Measurements from ENCODE around the gene RELN. TPM values are rescaled to one million over a fixed set of nuclear protein-coding genes. Genes with fewer than 3 reads are reported as not detected.

Gene RELN
- total and polyA plus RNA-seq, 10 of the 15 experiments (the other 5 are each of a cell fraction or from before 2014, with no cell fraction given) = 0.11 to 0.21 TPM; not detected in 8

DNA sequence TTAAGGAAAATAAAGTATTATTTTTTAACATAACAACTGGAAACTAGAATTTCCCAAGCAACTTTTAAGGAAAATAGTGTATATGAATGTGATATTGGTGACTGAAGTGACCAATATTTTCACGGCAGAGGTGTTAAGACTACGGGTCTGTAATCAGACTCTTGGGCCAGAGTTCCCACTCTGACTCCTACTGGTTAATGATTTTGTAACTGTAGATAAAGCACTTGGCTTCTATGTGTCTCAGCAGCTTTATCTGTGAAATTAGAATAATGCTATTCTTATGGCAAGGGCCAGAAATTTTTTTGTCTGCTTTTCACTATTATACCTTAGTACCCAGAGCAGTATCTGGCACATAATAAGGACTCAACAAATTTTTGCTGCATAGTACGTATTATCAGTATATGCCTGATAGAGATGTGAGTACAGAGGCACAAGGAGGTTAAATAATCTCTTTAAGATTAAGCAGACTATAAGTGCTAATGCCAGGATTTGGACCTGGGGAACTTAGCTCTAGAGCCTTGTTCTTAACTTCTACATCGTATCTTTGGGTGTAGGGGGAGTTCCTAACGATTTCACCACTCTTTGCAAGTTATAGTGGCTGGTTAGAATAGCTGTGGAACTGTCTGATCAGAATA lies 357.3 kb downstream of the RELN start:
- ChIA-PET SMC1A (ENCODE audit: uncharacterized antibody, unreplicated experiment) (no interaction called here), RAD21 (ENCODE audit: unreplicated experiment) (no interaction called here), CTCF (no interaction called here), POLR2A (no interaction called here)
- H3K36me3 ChIP-seq (ENCODE audit: control insufficient read depth in 2 of 2, insufficient read depth in 2 of 2, low read length in 1 of 2) = no peaks in the 10 kb centered on the region
- H3K9ac ChIP-seq (ENCODE audit: control insufficient read depth, insufficient read depth, low read length) = no peak overlapping the region
- ATAC-seq (no peak), FAIRE-seq (no peak), DNase-seq (ENCODE audit: low read depth, low spot score) (no peak)
- 16% methylated on average over 5 of the region's 5 CpGs for WGBS (ENCODE audit: insufficient coverage, insufficient replicate concordance, low lambda C conversion rate, missing lambda C conversion rate)
- no peak overlapping the region for H3K27ac ChIP-seq (ENCODE audit: control insufficient read depth, insufficient read depth)
- in situ Hi-C loops (cut with MboI) (no loop called here), intact Hi-C loops (cut with micrococcal nuclease; ENCODE audit: unreplicated experiment) (no loop called here)
- no peaks in the 10 kb centered on the region for H3K9me3 ChIP-seq (replicated peaks; ENCODE audit: control insufficient read depth, insufficient read depth, low read length)
- H2AFZ ChIP-seq (ENCODE audit: control insufficient read depth, low read depth, low read length) = no peak overlapping the region
- H4K20me1 ChIP-seq (ENCODE audit: control insufficient read depth, insufficient read depth) = no peaks in the 10 kb centered on the region
- no peak overlapping the region for H3K4me2 ChIP-seq (ENCODE audit: control insufficient read depth, insufficient read depth)
- no peaks in the 10 kb centered on the region for H3K4me1 ChIP-seq (ENCODE audit: control insufficient read depth, insufficient read depth, low read length)
- no peaks in the 10 kb centered on the region for H3K79me2 ChIP-seq (ENCODE audit: control insufficient read depth, insufficient read depth, low read length)
- H3K4me3 ChIP-seq = no peak overlapping the region
- BruUV-seq (replicated peaks) = no TSS peak
- H3K27me3 ChIP-seq (replicated peaks in 1 of 2; ENCODE audit: control insufficient read depth in 2 of 2, insufficient read depth in 2 of 2, low read length in 1 of 2) = no peaks in the 10 kb centered on the region; a peak in 1 of 4 replicates
- TF ChIP-seq ETV6 (conservative IDR thresholded peaks at IDR 0.05 in 1 of 2, IDR thresholded peaks at IDR 0.05 in 1 of 2; ENCODE audit: borderline replicate concordance in 1 of 2, low read depth in 1 of 2) = no peak
- TF ChIP-seq EZH2 (IDR thresholded peaks at IDR 0.05; ENCODE audit: borderline replicate concordance, control insufficient read depth, low read depth, low read length) = no peak
- TF ChIP-seq, protein P1, sequence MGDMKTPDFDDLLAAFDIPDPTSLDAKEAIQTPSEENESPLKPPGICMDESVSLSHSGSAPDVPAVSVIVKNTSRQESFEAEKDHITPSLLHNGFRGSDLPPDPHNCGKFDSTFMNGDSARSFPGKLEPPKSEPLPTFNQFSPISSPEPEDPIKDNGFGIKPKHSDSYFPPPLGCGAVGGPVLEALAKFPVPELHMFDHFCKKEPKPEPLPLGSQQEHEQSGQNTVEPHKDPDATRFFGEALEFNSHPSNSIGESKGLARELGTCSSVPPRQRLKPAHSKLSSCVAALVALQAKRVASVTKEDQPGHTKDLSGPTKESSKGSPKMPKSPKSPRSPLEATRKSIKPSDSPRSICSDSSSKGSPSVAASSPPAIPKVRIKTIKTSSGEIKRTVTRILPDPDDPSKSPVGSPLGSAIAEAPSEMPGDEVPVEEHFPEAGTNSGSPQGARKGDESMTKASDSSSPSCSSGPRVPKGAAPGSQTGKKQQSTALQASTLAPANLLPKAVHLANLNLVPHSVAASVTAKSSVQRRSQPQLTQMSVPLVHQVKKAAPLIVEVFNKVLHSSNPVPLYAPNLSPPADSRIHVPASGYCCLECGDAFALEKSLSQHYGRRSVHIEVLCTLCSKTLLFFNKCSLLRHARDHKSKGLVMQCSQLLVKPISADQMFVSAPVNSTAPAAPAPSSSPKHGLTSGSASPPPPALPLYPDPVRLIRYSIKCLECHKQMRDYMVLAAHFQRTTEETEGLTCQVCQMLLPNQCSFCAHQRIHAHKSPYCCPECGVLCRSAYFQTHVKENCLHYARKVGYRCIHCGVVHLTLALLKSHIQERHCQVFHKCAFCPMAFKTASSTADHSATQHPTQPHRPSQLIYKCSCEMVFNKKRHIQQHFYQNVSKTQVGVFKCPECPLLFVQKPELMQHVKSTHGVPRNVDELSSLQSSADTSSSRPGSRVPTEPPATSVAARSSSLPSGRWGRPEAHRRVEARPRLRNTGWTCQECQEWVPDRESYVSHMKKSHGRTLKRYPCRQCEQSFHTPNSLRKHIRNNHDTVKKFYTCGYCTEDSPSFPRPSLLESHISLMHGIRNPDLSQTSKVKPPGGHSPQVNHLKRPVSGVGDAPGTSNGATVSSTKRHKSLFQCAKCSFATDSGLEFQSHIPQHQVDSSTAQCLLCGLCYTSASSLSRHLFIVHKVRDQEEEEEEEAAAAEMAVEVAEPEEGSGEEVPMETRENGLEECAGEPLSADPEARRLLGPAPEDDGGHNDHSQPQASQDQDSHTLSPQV (IDR thresholded peaks at IDR 0.05) = no peak
- no peak for TF ChIP-seq POU2F2 (IDR thresholded peaks at IDR 0.05; ENCODE audit: borderline replicate concordance, low read depth, low read length)
- no peak for TF ChIP-seq MXI1 (IDR thresholded peaks at IDR 0.05; ENCODE audit: low read depth, low read length)
- TF ChIP-seq, protein P2, sequence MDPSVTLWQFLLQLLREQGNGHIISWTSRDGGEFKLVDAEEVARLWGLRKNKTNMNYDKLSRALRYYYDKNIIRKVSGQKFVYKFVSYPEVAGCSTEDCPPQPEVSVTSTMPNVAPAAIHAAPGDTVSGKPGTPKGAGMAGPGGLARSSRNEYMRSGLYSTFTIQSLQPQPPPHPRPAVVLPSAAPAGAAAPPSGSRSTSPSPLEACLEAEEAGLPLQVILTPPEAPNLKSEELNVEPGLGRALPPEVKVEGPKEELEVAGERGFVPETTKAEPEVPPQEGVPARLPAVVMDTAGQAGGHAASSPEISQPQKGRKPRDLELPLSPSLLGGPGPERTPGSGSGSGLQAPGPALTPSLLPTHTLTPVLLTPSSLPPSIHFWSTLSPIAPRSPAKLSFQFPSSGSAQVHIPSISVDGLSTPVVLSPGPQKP (IDR thresholded peaks at IDR 0.05; ENCODE audit: low read depth, low read length) = no peak
- TF ChIP-seq, protein P3, sequence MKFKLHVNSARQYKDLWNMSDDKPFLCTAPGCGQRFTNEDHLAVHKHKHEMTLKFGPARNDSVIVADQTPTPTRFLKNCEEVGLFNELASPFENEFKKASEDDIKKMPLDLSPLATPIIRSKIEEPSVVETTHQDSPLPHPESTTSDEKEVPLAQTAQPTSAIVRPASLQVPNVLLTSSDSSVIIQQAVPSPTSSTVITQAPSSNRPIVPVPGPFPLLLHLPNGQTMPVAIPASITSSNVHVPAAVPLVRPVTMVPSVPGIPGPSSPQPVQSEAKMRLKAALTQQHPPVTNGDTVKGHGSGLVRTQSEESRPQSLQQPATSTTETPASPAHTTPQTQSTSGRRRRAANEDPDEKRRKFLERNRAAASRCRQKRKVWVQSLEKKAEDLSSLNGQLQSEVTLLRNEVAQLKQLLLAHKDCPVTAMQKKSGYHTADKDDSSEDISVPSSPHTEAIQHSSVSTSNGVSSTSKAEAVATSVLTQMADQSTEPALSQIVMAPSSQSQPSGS (IDR thresholded peaks at IDR 0.05; ENCODE audit: low read length) = no peak
- TF ChIP-seq, protein P4, sequence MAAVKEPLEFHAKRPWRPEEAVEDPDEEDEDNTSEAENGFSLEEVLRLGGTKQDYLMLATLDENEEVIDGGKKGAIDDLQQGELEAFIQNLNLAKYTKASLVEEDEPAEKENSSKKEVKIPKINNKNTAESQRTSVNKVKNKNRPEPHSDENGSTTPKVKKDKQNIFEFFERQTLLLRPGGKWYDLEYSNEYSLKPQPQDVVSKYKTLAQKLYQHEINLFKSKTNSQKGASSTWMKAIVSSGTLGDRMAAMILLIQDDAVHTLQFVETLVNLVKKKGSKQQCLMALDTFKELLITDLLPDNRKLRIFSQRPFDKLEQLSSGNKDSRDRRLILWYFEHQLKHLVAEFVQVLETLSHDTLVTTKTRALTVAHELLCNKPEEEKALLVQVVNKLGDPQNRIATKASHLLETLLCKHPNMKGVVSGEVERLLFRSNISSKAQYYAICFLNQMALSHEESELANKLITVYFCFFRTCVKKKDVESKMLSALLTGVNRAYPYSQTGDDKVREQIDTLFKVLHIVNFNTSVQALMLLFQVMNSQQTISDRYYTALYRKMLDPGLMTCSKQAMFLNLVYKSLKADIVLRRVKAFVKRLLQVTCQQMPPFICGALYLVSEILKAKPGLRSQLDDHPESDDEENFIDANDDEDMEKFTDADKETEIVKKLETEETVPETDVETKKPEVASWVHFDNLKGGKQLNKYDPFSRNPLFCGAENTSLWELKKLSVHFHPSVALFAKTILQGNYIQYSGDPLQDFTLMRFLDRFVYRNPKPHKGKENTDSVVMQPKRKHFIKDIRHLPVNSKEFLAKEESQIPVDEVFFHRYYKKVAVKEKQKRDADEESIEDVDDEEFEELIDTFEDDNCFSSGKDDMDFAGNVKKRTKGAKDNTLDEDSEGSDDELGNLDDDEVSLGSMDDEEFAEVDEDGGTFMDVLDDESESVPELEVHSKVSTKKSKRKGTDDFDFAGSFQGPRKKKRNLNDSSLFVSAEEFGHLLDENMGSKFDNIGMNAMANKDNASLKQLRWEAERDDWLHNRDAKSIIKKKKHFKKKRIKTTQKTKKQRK (IDR thresholded peaks at IDR 0.05; ENCODE audit: low read depth, low read length) = no peak
- no peak for TF ChIP-seq CHD4 (IDR thresholded peaks at IDR 0.05)
- no peak for TF ChIP-seq RAD51 (IDR thresholded peaks at IDR 0.05)
- no peak for TF ChIP-seq RUNX3 (IDR thresholded peaks at IDR 0.05; ENCODE audit: low read length)
- TF ChIP-seq ZNF24 (IDR thresholded peaks at IDR 0.05) = no peak
- TF ChIP-seq CREB1 (IDR thresholded peaks at IDR 0.05; ENCODE audit: low read depth) = no peak
- no peak for TF ChIP-seq SIX5 (IDR thresholded peaks at IDR 0.05; ENCODE audit: low read depth, low read length, severe bottlenecking)

Data from GM12878 (cell line).